ENCODE results near the gene SPR.

The SPR gene

DNA sequence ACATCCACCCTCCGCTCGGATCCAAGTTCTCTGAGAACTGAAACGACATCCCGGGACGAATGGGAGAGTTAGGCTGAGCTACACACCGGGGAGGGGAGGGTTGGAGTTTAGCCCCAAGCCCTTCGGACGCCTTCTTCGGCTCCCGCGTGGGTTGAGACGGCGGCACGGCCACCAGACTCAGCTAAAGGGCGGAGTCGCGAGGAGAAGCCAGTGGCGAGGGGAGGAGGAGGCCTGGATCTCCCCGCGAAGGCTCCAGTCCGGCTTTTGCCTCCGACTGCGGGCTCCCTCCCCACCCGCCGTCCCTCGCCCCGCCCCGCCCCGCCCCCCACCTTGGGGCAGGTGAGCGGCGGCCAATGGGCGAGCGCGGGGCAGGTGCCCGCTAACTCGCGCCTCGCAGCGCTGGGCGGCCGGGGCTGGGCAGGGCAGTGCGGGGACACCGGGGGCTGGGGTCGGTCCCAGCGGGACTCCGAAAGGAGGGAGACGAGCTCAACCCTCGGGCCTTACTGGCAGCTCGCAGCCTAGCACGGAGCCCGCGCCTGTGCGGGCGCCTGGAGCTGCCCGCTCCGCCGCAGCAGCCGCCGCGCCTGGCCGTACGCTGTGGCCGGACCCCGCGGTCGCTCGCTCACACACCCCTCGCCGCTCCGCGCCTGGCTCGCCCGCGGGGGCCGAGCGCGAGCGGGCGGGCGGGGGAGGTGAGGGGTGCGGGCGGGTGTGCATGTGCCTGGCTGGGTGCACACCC, 30.1 kb downstream of the SPR start, which contains the start of gene EMX1:
Gene EMX1 (plus strand): TSS at position 382 of the 739 bp plus-strand sequence. CDS start 334 bp downstream, at position 716.
- POLR2A ChIA-PET, result no interaction called here
- DNase-seq (ENCODE audit: extremely low spot score), result peak; percentile 85
- CTCF ChIA-PET, result interaction anchor here (0.7 to 2.5 kb wide), 7 partner anchors 19 to 260 kb away, joined by 3 to 12 read pairs (median 4); partner anchors contain the start of gene SPR

GRCh38 chr2:72917877-72918553, 30.8 kb downstream of the SPR start:
- POLR2A ChIA-PET, result no interaction called here
- CTCF ChIA-PET, result interaction anchor here (0.7 to 2.5 kb wide), 6 partner anchors 20 to 56 kb away, joined by 3 to 12 read pairs (median 4); partner anchors contain the start of gene SPR
- TF ChIP-seq, protein P1, sequence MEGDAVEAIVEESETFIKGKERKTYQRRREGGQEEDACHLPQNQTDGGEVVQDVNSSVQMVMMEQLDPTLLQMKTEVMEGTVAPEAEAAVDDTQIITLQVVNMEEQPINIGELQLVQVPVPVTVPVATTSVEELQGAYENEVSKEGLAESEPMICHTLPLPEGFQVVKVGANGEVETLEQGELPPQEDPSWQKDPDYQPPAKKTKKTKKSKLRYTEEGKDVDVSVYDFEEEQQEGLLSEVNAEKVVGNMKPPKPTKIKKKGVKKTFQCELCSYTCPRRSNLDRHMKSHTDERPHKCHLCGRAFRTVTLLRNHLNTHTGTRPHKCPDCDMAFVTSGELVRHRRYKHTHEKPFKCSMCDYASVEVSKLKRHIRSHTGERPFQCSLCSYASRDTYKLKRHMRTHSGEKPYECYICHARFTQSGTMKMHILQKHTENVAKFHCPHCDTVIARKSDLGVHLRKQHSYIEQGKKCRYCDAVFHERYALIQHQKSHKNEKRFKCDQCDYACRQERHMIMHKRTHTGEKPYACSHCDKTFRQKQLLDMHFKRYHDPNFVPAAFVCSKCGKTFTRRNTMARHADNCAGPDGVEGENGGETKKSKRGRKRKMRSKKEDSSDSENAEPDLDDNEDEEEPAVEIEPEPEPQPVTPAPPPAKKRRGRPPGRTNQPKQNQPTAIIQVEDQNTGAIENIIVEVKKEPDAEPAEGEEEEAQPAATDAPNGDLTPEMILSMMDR (IDR thresholded peaks at IDR 0.05; ENCODE audit: control extremely low read depth, extremely low read depth, low read depth, missing control alignments), result no peak
- peak; percentile 41 for DNase-seq (ENCODE audit: extremely low spot score)

More for the DNA sequence above, 30.1 kb downstream of the SPR start, which contains the start of gene EMX1:
- TF ChIP-seq, protein P1 (IDR thresholded peaks at IDR 0.05; ENCODE audit: control extremely low read depth, extremely low read depth, low read depth, missing control alignments), result no peak

DNA sequence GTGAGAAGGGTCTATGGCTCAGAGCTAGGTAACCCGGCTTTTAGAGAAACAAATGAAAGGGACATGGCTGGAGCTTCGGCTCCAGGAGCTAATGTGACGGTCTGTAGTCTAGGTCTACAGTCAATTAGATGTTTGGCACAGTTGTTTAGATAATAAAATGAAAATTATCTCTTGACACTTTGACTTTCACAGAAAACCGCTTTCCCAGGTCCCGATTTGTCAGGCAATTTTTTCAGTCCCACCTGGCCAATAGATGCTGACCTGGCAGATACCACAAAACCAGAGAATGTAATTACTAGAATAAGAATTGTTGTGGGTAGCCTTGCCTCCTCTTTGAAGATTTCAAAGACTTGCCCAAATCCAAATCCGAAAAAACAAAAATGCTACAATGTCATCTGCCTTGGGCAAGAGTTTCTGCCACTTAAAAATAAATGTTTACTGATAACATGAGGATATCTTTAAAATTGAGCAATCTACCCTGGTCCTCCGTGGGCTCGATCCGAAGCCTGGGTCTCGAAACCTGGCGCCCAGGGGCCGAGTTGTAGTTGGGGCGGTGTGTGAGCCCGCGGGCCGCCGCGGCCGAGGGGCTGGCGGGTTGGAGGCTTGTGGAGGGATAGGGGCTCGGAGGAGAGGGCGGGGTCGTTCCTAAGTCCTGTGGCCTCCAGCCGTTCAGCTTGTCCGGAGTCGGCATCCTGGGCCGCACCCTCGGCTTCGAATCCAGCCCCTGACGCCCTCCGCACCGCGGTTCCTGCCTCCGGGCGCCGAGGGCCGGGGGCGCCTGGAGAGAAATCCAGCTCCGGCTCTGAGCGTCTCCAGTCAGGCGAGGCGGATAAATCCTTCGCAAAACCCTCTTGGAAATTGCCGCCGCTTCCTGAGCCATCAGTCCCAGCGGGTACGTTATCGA, 32.5 kb downstream of the SPR start:
- DNase-seq (ENCODE audit: extremely low spot score), result peak; percentile 20
- CTCF ChIA-PET, result no interaction called here
- POLR2A ChIA-PET, result no interaction called here
- TF ChIP-seq, protein P1 (IDR thresholded peaks at IDR 0.05; ENCODE audit: control extremely low read depth, extremely low read depth, low read depth, missing control alignments), result no peak

DNA sequence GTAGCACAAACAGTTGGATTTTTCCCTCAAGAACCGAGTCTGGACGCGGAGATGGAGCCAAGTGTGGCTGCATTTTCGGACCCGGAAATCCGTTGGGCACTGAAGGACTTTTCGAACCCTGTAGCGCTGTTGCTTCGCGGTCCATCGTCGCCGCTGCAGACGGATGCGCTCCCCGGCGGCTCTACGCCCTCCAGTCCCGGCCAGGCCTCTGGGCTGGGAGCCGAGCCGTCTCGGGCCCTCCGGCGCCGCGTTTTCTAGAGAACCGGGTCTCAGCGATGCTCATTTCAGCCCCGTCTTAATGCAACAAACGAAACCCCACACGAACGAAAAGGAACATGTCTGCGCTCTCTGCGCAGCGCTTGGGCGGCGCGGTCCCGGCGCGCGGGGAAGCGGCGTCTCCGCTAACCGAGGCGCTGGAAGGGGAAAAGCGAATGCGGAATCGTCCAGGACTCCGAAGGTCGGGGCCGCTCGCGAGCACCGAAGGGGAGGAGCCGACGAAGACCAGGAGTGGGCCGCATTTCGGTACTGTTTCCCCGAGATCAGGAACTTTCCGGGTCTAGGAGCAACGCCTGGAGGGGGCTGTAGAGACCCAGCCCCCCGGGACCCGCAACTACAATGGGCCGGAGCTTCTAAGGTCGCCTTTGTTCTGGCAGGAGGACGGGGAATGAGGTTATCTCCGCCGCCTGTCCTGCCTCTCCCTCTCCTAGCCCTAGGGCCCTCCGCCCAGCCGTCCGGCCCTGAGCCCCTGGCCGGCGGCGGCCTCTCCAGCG, 33.3 kb downstream of the SPR start:
- peak; percentile 22 for DNase-seq (ENCODE audit: extremely low spot score)
- TF ChIP-seq, protein P1 (IDR thresholded peaks at IDR 0.05; ENCODE audit: control extremely low read depth, extremely low read depth, low read depth, missing control alignments), result no peak
- ChIA-PET POLR2A (no interaction called here), CTCF (no interaction called here)

DNA sequence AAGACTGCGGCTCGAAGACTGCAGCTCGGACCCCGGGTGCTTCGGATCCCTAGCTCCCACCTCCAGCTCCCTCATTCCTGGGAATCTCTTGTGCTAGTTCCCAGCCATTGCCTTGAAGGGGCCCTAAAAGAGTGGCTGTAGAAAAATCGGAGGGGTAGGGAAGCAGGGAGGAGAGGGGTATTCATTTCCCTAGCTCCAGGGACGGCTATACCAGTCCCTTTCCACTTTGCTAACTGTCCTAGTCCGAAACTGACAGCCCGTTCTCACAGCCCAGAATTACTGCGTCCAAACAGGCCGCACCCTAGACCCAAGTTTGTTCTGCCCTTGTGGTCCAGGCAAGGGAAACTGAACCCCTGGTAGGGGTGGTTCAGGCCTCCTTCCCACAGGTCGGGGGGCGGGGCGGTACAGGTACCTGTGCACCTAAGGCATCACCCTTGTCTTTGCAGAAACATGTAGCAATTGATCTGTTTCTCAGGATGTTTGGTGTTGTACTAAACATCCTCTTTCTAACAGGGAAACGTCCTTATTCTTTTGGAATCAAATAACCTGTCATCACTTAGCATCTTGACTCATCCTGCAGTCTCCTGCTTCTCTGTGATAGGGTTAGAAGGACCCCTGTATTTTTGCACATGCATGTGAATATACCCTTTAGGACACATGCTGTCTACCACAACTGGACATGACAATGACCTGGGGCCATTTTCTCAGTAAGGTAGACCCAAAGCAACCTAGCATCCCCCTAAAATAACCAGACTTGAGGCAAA, 34.1 kb downstream of the SPR start:
- CTCF ChIA-PET, result no interaction called here
- TF ChIP-seq, protein P1 (IDR thresholded peaks at IDR 0.05; ENCODE audit: control extremely low read depth, extremely low read depth, low read depth, missing control alignments), result no peak
- POLR2A ChIA-PET, result no interaction called here
- no peak for DNase-seq (ENCODE audit: extremely low spot score)

All from GM10248 (cell line).